Left cardiac atrium (tissue), 4 donors: ENCODE measurements around the gene ALOX12B. TPM values are rescaled to one million over a fixed set of nuclear protein-coding genes. Genes with fewer than 3 reads are reported as not detected.
A peak's percentile ranks its signal among the peaks of the same experiment; 100 is the strongest.
"Not testable (repeated sequence)": the region's sequence is repeated elsewhere in the genome, so short reads cannot be mapped to it uniquely, and the experiment has no call there.

Experiments used
- ATAC-seq, 2 donors: fragments of 200-7000 bp; cut with Tn5 transposase; one replicate each; pipeline ENCODE4 v1.9.1; 2020; ENCODE audit warnings: mild to moderate bottlenecking in 2 of 2, moderate library complexity in 2 of 2
- DNase-seq: peaks from one replicate; pipeline ENCODE4 v3.0.0-alpha.2; 2020
- intact Hi-C, 2 donors: fragments of 100-400 bp; cut with DNase I; formaldehyde crosslinking; loops; one replicate each; pipeline versions ENCODE4 v1.14.1 to v1.15.1; 2022 to 2023
- total RNA-seq, 2 donors: library from RNA; stranded (reverse); fragmentation: NEBNext Ultra II Directional; extraction: Animal tissue kit (Norgen Biotek cat#: 25700); gene quantifications; one replicate each; pipeline ENCODE4 v1.2.1, GENCODE V29; 2021
- donor health status: DM: no; HTN: yes; CAD: no.
- donor health status: DM: no; HTN: yes; CAD: no; lungs with severe emphysema.
- donor health status: DM: yes; HTN: yes; CAD: no.
- donor health status: Dilated cardiomyopathy.

ALOX12B gene
- total RNA-seq, 2 donors from 2014 or later: not detected

DNA sequence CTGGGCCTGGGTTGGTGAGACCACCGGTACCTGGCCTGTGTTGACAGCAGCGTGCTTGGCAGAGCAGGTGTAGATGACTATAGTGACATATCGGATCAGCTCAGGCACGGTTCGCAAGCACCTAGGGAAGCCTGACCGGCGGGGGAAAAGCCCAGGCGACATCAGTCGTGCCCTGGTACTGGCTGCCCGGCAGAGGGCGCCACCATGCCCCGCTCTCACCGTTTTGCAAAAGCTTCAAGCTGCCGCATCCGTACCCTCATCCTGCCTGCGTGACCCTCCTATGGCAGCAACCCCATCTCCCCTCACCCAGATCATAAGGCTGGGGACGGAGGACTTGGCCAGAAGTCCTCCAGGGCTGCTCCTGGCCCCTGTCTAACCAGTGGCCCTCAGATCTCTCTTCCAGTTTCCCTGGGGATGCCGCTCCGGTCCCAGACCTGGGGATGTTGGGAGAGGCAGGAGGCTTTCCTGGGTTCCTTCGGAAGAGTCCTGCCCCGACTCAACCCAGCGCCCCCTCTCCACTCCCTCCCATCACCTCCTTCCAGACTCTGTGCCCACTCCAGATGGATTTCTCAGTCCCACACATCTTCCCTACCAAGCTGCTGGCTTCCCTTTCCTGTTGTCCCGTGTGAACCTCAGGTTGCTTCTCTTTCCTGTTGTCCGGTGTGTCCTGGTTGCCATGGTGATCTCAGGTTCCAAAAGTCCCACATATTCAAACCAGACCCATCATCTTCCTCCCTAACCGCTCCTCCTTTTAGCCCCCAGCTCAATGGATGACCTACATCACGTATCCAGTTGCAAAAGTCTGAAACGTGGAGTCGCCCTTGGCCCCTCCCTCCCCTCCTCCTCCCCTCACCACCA, 13.7 kb downstream of the ALOX12B start:
- intact Hi-C loops: no loop called here
- peak; percentile 71 for DNase-seq

DNA sequence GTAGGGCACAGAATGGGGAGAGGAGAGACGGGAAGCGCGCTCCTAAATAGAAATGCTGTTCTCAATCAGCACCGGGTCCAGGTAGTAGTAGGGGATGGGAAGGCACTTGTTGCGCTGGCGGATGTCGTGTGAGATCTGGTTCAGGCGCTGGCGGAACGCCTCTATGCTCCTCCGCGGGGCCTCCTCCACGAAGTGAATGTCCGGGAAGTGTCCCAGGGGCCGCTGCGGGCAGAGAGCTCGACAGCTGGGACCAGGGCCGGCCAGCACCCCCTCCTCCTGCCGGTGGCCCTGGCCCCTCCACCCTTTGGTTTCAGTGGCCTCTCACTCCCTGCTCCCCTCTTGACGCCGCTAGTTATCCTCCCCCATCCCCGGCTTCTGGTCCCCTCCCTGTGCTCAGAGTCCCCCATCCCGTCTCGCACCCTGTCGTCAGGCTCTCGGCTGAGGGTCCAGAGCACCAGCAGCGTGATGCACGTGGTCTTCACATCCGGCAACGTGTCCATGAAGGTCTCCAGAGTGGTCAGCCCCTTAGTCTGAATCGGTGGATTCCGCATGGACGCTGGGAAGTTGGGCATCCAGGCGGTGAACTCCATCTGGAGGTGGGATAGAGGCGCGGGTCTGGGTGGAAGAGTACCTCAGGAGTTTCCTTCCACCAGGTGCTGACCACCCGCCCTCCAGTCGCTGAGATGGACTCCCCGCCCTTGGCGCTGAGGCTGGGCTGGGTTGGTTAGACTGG, 14.6 kb downstream of the ALOX12B start:
- intact Hi-C loops: no loop called here
- DNase-seq (peak; percentile 47), ATAC-seq (peak; percentile 15 to 41)

More for the DNA sequence above, 13.7 kb downstream of the ALOX12B start:
- ATAC-seq: peak; percentile 71 to 76

DNA sequence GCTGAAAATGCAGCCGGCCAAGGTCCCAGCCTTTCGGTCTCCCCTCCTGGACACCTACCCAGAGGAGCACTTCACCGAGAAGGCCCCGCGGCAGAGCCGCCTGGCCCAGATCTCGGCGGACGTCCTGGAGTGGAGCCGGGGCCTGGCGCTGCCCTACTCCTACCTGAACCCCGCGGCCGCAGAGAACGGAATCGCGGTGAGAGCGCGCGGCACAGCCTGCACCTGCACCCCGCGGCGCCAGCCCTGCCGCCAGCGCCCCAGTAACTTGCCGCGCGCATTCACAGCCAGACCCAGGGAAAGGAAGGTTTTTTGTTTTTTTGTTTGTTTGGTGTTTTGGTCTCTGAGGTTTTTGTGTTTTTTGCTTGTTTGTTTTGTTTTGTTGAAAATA, 15.2 kb downstream of the ALOX12B start:
- intact Hi-C loops: no loop called here
- ATAC-seq: no peak
- no peak for DNase-seq

DNA sequence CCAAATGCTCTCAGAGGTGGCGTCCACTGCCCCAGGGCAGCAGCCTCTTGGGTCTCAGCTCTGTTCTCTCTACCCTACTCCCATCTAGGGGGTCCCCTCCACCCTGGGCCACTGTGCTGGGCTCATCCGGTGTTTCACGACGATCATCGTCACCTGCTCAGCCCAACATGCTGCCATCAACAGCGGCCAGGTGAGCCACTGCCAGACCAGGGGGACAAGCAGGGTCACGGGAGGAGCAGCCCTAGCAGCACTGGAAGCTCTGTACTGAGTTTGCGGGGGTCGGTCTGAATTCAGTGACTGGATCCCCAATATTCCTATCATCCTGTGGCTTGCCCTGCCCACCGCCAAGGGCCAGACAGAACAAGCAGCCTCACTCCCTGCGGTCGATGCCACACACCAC, 16.0 kb downstream of the ALOX12B start:
- DNase-seq: no peak
- intact Hi-C loops: no loop called here

DNA sequence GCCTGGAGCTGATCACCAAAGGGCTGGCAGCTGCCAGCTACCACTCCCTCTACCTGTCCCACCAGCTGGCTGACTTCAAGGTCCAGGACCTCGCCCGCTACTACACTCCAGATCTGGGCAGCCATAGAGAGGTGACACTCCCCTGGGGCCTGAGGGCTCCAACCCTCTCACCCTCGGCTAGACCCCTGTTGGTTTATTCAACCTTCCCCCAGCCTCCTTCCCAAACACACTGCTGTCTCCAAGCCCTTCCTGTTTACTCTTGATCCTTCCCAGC, 18.0 kb downstream of the ALOX12B start:
- DNase-seq (no peak), ATAC-seq (no peak)
- intact Hi-C loops: no loop called here

More for the DNA sequence above, 16.0 kb downstream of the ALOX12B start:
- no peak for ATAC-seq

DNA sequence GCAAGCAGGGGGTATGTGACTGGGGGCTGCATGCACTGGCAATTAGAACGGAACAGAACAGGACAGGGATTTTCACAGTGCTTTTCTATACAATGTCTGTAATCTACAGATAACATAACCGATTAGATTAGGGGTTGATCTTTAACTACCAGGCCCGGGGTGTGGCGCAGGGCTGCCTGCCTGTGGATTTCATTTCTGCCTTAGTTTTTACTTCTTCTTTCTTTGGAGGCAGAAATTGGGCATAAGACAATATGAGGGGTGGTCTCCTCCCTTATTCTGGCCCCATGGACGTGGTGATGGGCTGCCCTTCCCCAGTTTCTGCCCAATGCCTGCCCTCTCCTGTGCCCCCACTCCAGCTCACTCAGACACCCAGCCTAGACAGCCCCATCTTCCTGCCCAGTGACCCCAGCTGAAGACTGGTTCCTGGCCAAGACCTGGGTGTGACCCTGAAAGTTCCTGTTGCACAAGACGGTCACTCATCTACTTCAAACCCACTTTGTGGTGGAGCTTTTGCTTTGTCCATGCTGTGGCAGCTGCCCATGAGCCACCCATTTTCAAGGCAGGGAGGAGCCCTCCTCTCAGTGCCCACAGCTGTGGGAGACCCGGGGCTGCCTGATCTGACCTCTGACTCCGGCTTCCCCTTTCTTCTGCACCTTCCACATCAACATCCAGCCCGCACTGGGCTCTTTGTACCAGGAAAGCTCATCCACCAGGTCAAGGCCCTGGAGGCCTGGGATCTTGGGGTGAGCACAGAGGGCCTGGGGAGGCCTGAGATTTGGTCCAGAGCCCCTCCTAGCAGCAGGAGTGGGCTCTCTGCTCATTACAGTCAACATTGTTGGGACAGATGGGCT, 18.6 kb downstream of the ALOX12B start:
- DNase-seq (peak; percentile 55), ATAC-seq (peak in 1 of 2 donors; percentile 53)
- intact Hi-C loops: no loop called here

DNA sequence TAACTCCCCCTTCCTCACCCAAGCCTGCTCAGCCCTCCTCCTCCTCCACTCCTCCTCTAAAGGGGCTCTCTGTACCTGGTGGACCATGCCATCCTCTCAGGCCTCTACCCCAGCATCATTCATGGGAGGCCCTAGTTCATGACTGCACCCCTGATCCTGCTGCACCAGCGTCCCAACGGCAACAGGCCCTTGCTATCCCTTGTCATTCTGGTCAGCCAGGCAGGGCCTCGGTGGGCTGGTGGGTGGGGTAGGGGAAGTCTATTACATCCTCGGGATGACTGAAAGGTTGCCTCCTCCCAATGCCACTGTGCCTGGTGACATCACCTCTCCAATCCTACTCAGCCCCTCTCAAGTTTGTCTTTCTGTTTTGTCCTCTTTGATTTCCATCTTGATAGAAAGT, 19.7 kb downstream of the ALOX12B start:
- ATAC-seq (no peak), DNase-seq (no peak)
- intact Hi-C loops: no loop called here

DNA sequence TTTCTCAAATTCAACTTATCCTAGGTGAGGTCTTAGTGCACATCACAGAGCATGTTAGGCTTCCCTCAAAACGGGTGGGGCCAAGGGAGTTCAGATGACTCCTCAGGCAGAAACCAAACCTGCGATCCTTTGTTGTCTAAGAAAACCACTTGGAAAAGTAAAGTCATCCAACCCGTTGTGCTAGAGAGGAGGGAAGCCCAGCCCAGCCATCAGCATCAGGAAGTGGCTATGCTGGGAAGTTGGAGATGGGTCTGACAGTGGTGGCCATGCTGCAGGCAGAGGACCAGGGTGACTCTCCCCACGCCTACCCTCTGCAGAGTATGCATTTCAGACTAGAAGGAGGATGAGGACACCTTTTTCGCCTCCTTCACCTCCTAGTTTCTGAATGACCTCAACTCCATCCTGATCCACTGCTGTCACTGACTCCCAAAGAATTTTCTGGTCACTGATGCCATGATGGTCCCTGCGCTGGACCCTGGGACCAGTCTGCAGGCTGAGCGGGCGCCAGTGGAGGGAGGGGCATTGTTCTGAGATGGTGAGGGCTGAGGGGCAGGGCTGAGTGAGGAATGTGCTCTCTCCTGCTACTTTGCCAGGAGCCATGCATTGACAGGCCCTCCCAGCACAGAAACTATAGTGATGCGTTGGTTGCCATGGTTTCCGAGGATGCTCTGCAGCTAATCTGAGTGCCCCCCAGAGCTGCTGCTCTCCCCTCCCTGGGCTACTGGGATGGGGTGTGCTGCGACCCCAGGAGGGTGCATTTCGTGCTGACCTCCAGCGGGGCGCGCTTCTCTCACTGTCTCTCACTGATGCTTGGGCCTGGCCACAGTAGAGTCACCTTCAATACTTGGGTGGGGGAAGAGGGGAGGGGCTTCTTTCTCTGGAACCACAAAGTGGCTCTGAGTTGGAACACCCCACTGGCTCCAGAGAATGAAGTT, 20.4 kb downstream of the ALOX12B start:
- intact Hi-C loops: no loop called here
- no peak for ATAC-seq
- no peak for DNase-seq

DNA sequence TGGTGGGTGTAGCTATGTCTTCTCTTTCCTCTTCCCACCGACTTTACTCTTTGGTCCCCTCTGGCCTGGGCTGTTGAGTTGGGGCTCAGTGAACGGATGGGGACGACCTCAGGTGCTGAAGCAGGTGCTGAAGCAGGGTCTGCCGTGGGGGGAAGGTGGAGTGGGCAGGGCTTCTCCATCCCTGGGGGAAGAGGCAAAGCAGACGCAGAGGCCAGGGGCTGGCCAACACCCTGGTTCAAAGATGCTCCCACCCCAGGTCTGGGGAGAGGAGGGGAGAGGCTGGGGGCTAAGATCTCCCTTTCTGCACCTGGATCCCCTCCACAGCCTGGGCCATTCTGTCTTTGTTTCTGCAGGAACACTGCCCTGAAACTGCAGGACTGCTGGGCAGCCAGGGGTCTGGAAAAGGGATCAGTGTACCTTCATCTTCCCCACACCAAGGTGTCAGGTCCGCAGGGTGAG, 22.9 kb downstream of the ALOX12B start:
- intact Hi-C loops: no loop called here
- ATAC-seq (no peak), DNase-seq (no peak)

DNA sequence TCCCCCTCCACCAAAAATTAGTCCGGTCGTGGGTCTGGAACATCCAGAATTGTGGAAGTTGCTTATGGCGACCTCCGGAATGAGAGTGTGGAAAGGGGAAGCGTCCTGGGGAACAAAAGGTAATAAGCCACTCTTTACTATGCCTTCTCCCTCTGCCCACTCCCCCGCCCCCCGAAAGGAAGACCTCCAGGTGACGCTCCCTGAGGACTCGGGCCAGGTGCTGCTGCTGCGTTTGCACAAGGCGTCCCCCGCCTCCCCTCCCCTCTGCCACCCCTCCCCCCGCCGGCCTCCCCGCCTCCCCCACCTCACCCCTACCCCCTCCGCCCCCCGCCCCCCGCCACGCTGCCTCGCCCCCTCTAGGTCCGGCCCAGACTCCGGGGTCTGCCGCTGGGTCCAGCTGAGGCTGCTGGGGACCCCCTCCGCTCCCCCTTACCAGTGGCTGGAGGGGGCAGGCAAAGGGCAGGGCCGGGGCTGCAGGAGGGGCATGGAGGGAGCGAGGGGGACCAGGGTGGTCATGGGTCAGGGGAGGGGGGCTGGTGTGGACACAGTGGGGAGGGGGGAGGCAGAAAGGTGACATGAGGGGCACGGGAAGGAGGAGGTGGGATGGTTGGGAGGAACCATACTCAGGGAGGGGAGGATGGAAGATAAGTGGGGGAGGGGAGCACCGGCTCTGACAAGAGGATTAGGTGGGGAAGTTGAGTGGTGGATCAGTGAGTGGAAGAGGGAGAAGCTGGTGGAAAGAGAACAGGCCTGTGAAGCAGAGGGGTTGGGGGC, 23.6 kb downstream of the ALOX12B start:
- intact Hi-C loops: no loop called here
- DNase-seq (no peak), ATAC-seq (no peak)

DNA sequence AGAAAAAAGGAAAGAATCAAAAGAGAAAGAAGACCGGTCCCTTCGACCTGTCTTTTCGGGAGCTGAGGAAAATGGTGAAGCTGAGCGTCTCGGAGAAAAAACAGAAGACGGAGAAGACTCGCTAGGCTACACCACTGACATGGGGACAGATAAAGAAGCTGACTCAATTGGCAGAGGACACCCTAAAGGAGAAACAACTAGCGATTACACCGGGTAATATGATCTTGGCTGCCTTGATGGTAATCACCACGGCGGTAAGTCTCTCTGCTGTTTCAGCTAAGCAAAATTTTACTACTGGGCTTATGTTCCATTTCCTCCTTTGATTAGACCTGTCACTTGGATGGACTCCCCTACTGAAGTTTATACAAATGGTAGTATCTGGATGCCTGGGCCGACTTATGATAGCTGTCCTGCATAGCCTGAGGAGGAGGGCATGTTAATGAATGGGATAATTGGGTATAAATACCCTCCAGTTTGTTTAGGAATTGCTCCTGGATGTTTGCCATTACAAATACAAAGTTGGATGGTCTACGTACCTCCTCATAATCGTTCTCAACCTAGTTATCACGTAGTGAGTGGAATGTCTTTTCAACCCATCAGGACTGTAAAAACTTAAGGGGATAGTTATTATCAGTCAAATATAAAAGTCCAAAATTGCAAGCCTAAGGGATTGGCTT, 24.6 kb downstream of the ALOX12B start:
- DNase-seq (no peak), ATAC-seq (no peak)
- intact Hi-C loops: no loop called here

DNA sequence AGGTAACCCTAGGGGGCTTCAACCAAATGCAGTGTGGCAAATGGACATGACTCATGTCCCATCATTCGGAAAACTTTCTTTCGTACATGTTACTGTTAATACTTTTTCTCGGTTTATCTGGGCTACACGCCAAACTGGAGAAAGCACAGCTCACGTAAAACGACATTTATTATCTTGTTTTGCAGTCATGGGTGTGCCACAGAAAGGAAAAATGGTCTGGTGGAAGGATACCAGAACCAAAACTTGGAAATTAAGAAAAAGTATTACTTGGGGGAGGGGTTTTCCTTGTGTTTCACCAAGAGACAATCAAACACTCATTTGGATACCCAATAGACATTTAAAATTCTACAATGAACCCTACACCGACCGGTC, 25.1 kb downstream of the ALOX12B start:
- intact Hi-C loops: no loop called here
- ATAC-seq (no peak), DNase-seq (no peak)

DNA sequence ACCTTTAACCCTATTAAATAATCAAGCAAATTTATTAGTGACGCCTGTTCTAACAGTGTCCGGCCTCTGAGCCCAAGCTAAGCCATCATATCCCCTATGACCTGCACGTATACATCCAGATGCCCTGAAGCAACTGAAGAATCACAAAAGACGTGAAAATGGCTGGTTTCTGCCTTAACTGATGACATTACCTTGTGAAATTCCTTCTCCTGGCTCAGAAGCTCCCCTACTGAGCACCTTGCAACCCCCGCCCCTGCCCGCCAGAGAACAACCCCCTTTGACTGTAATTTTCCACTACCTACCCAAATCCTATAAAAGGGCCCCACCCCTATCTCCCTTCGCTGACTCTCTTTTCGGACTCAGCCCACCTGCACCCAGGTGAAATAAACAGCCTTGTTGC, 25.7 kb downstream of the ALOX12B start:
- DNase-seq, intact Hi-C loops, ATAC-seq: not testable (repeated sequence)

DNA sequence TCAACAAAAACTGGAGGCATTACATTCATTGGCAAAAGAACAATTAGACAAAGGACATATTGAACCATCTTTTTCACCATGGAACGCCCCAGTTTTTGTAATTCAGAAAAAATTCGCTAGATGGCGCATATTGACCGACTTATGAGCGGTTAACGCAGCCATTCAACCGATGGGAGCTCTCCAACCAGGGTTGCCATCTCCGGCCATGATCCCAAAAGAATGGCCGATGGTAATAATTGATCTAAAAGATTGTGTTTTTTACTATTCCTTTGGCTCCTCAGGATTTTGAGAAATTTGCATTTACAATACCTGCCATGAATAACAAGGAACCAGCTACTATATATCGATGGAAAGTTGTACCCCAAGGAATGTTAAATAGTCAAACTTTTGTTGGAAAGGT, 27.2 kb downstream of the ALOX12B start:
- DNase-seq: peak; percentile 52
- intact Hi-C loops: no loop called here
- ATAC-seq: peak; percentile 39 to 62

DNA sequence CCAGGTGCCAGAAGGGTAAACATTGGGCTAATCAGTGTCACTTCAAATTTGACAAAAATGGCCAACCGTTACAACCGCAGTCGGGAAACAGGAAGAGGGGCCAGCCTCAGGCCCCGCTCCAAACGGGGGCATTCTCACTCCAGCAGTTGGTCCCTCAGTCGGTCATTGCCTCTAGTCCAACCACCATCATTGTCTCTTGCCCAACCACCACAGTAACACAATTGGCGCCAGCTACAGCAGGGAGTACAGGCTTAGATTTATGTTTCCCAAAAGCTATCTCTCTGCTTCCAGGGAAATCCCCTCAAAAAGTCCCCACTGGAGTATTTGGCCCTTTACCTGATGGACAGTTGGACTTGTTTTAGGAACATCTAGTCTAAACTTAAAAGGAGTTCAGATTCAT, 28.4 kb downstream of the ALOX12B start:
- ATAC-seq (no peak), DNase-seq (no peak)

DNA sequence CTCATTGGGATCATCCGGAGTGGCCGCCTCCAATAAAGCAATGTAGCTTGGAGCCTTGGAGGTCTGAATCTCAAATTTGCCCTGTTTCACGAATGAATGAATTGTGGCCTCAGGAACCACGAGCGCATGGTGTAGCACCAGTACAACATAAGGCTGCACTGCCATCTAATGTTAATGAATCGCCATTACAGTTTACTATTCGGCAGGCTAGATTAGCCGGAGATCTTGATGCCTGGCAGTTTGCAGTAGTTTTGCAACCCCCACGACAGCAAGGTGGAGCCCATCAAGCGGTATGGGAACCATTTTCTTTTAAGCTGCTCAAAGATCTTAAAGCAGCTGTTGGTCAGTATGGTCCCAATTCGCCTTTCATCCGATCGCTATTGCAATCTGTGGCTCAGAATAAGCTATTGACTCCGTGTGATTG, 29.8 kb downstream of the ALOX12B start:
- ATAC-seq: peak; percentile 81 to 85
- DNase-seq: no peak
- intact Hi-C loops: loop anchor here (5.0 to 10.0 kb wide), 3 partner anchors 63 to 233 kb away; no protein-coding TSS in a partner anchor

More for the DNA sequence above, 28.4 kb downstream of the ALOX12B start:
- intact Hi-C loops: loop anchor here (5.0 to 10.0 kb wide), 3 partner anchors 64 to 234 kb away; no protein-coding TSS in a partner anchor

DNA sequence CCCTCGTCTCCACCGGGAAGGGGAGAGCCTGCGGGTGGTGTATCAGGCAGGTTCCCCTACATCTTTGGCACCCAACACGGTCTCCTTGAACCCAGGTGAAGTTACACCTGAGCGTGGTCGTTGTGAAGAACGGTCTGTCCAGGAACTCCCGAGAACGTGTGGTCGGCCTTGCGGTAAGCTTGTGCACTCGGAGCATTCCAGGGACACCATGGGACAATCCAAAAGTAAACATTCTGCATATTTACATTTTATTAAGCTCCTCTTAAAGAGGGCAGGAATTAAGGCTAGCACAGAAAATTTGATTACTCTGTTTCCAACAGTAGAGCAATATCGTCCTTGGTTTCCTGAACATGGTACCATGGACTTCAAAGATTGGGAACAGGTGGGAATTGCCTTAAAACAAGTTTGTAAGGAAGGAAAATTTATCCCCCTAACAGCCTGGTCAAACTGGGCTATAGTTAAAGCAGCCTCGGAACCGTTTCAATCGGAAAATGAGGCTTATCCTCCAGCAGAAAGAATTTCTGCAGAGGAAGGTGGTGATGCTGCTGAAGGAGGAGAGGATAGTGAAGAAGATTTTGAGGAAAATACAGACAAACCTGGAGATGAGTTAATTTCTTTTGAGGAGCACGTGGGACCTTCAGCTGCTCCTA, 30.4 kb downstream of the ALOX12B start:
- DNase-seq (no peak), ATAC-seq (no peak)
- intact Hi-C loops: loop anchor here (5.0 to 10.0 kb wide), 3 partner anchors 62 to 232 kb away; no protein-coding TSS in a partner anchor
